GM12878 (cell line): ENCODE results near the gene TOB2. TPM values are rescaled to one million over a fixed set of nuclear protein-coding genes. Genes with fewer than 3 reads are reported as not detected.

ENCODE experiments used
- ATAC-seq: fragments of 200-7000 bp; cut with Tn5 transposase; 3 replicates; pipeline ENCODE4 v1.9.1; 2020; ENCODE audit warnings: mild to moderate bottlenecking, moderate library complexity
- BruUV-seq: library from RNA; stranded (reverse); fragments of 400-500 nt; replicated peaks from 2 replicates; lab custom pipeline; 2021; lab: Mats Ljungman, UMichigan
- CTCF ChIA-PET: fragments of 300-600 bp; sonication (Branson Sonifier 250); formaldehyde crosslinking; extraction: SDS; loops from one replicate; lab custom pipeline; 2021; ENCODE audit warnings: inconsistent platforms; lab: Yijun Ruan, JAX
- POLR2A ChIA-PET: fragments of 350-600 bp; formaldehyde crosslinking; extraction: SDS; loops from one replicate; lab custom pipeline; 2021; ENCODE audit warnings: inconsistent platforms; lab: Charles Lee
- RAD21 ChIA-PET: fragments of 300-600 bp; sonication (Branson Sonifier 250); formaldehyde crosslinking; loops from one replicate; lab custom pipeline; 2023; ENCODE audit warnings: antibody characterized with exemption; ENCODE audit not compliant: unreplicated experiment; lab: Charles Lee
- SMC1A ChIA-PET: fragments of 300-600 bp; sonication (Branson Sonifier 250); formaldehyde crosslinking; loops from one replicate; lab custom pipeline; 2023; ENCODE audit not compliant: unreplicated experiment, uncharacterized antibody; lab: Charles Lee
- DNase-seq: peaks from one replicate; pipeline ENCODE4 v3.0.0-alpha.2; 2011; ENCODE audit warnings: low read depth, low spot score
- FAIRE-seq: peaks from 3 replicates; lab custom pipeline; 2011; peaks lifted over from hg19 to GRCh38; lab: Jason Lieb, UNC
- H2AFZ ChIP-seq: 2 replicates; pipeline ENCODE4 v1.6.0; 2011; ENCODE audit warnings: low read depth, low read length, control low read depth; ENCODE audit not compliant: control insufficient read depth
- H3K27ac ChIP-seq: 2 replicates; pipeline ENCODE4 v1.5.1; 2011; ENCODE audit warnings: control low read depth; ENCODE audit not compliant: control insufficient read depth, insufficient read depth
- H3K27me3 ChIP-seq, 2 experiments: replicated peaks in 1 of 2; 2 replicates each; pipeline versions ENCODE4 v1.6.0 to v1.6.1; 2011; ENCODE audit warnings: low read length in 1 of 2; ENCODE audit not compliant: control insufficient read depth in 2 of 2, insufficient read depth in 2 of 2
- H3K36me3 ChIP-seq, 2 experiments: 2 replicates each; pipeline ENCODE4 v1.5.1; 2011; ENCODE audit warnings: low read length in 1 of 2; ENCODE audit not compliant: control insufficient read depth in 2 of 2, insufficient read depth in 2 of 2
- H3K4me1 ChIP-seq: 2 replicates; pipeline ENCODE4 v1.6.1; 2011; ENCODE audit warnings: mild to moderate bottlenecking, low read length, moderate library complexity, mixed read lengths; ENCODE audit not compliant: control insufficient read depth, insufficient read depth
- H3K4me2 ChIP-seq: 2 replicates; pipeline ENCODE4 v1.6.0; 2011; ENCODE audit warnings: control low read depth; ENCODE audit not compliant: control insufficient read depth, insufficient read depth
- H3K4me3 ChIP-seq: fragments of 200-600 bp; sonication (generic); 2 replicates; pipeline ENCODE4 v1.5.1; 2016
- H3K79me2 ChIP-seq: 2 replicates; pipeline ENCODE4 v1.6.0; 2011; ENCODE audit warnings: low read length; ENCODE audit not compliant: control insufficient read depth, insufficient read depth
- H3K9ac ChIP-seq: 2 replicates; pipeline ENCODE4 v1.8.0; 2011; ENCODE audit warnings: low read length, control low read depth, mixed read lengths; ENCODE audit not compliant: control insufficient read depth, insufficient read depth
- H3K9me3 ChIP-seq: replicated peaks from 3 replicates; pipeline ENCODE4 v1.5.1; 2011; ENCODE audit warnings: mild to moderate bottlenecking, low read length; ENCODE audit not compliant: control insufficient read depth, insufficient read depth
- H4K20me1 ChIP-seq: 2 replicates; pipeline ENCODE4 v1.6.0; 2011; ENCODE audit not compliant: control insufficient read depth, insufficient read depth
- BCLAF1 ChIP-seq: fragments of 450-650 bp; IDR thresholded peaks from 2 replicates; pipeline ENCODE4 v1.6.1; 2017; ENCODE audit warnings: antibody characterized with exemption, mild to moderate bottlenecking, moderate library complexity
- CHD1 ChIP-seq: IDR thresholded peaks from 2 replicates; pipeline ENCODE4 v1.6.1; 2012; ENCODE audit warnings: low read depth, low read length, improper control_type of control experiment
- CREB1 ChIP-seq: IDR thresholded peaks from 2 replicates; pipeline ENCODE4 v1.6.1; 2012; ENCODE audit warnings: low read depth, mild to moderate bottlenecking, inconsistent platforms
- CTCF ChIP-seq, 3 experiments: IDR thresholded peaks in 2 of 3; conservative IDR thresholded peaks in 1 of 3; 2 replicates each; pipeline ENCODE4 v1.5.1; 2011; ENCODE audit warnings: low read depth in 3 of 3, low read length in 3 of 3, mild to moderate bottlenecking in 3 of 3, control low read depth in 2 of 3, moderate library complexity in 2 of 3, inconsistent platforms in 1 of 3, mixed read lengths in 1 of 3; ENCODE audit not compliant: control insufficient read depth in 2 of 3, insufficient read depth in 1 of 3; ENCODE audit errors: extremely low read depth in 1 of 3
- DPF2 ChIP-seq: fragments of 450-650 bp; IDR thresholded peaks from 2 replicates; pipeline ENCODE4 v1.6.1; 2017; ENCODE audit warnings: mild to moderate bottlenecking
- ESRRA ChIP-seq: IDR thresholded peaks from 2 replicates; pipeline ENCODE4 v1.6.1; 2012; ENCODE audit warnings: mild to moderate bottlenecking, low read length, improper control_type of control experiment
- GATAD2B ChIP-seq: fragments of 450-650 bp; conservative IDR thresholded peaks from 2 replicates; pipeline ENCODE4 v1.6.1; 2017; ENCODE audit warnings: low read depth, mild to moderate bottlenecking, moderate library complexity
- IKZF1 ChIP-seq: fragments of 450-650 bp; conservative IDR thresholded peaks from 2 replicates; pipeline ENCODE4 v1.6.1; 2017; ENCODE audit warnings: antibody characterized with exemption, mild to moderate bottlenecking
- LARP7 ChIP-seq: fragments of 450-650 bp; IDR thresholded peaks from 2 replicates; pipeline ENCODE4 v1.6.1; 2017; ENCODE audit warnings: mild to moderate bottlenecking
- NKRF ChIP-seq: fragments of 450-650 bp; conservative IDR thresholded peaks from 2 replicates; pipeline ENCODE4 v1.6.1; 2017; ENCODE audit warnings: mild to moderate bottlenecking, moderate library complexity
- RELB ChIP-seq: fragments of 450-650 bp; IDR thresholded peaks from 2 replicates; pipeline ENCODE4 v1.6.1; 2017; ENCODE audit warnings: low read depth, mild to moderate bottlenecking, moderate library complexity
- SIN3A ChIP-seq: IDR thresholded peaks from 2 replicates; pipeline ENCODE4 v1.6.1; 2012; ENCODE audit warnings: low read depth, low read length, improper control_type of control experiment
- SMAD5 ChIP-seq: IDR thresholded peaks from 2 replicates; pipeline ENCODE4 v1.6.1; 2016; ENCODE audit warnings: antibody characterized with exemption, low read depth
- SPI1 ChIP-seq: IDR thresholded peaks from 2 replicates; pipeline ENCODE4 v1.6.1; 2011; ENCODE audit warnings: low read depth, mild to moderate bottlenecking, low read length, moderate library complexity, borderline replicate concordance; ENCODE audit not compliant: insufficient read depth
- WGBS: methylation state at CpG from one replicate; pipeline ENCODE4 v1.1.6; 2016; ENCODE audit warnings: low lambda C conversion rate; ENCODE audit not compliant: insufficient replicate concordance, insufficient coverage; ENCODE audit errors: missing lambda C conversion rate; 5-methylcytosine and 5-hydroxymethylcytosine counted together
- in situ Hi-C: fragments of 300-500 bp; cut with MboI; formaldehyde crosslinking; loops from 9 replicates; pipeline ENCODE4 v1.14.3; 2018; ENCODE audit warnings: mixed read lengths
- intact Hi-C: fragments of 100-400 bp; cut with micrococcal nuclease; formaldehyde crosslinking; loops from one replicate; pipeline ENCODE4 v1.14.2; 2022; ENCODE audit not compliant: unreplicated experiment
- polyA plus RNA-seq, 11 experiments: library from polyadenylated mRNA; depleted of rRNA in 4 of 11; unstranded in 6 of 11; stranded (reverse) in 5 of 11; fragments of >200 nt; fragmentation: Nextera tagmentation in 4 of 11; fragmentation: Illumina TruSeq in 1 of 11; extraction: Ambion mirVana in 4 of 11; extraction: Trizol in 1 of 11; gene quantifications; 1 replicate in 1 of 11; 2 replicates in 10 of 11; pipeline versions ENCODE4 v1.2.1 to v1.2.3, GENCODE V29; 2011 to 2016; ENCODE audit warnings: inconsistent platforms in 2 of 11, missing spikeins in 2 of 11, low read depth in 1 of 11
- total RNA-seq, 4 experiments: library from RNA; depleted of rRNA in 3 of 4; stranded (reverse); fragments of >200 nt in 3 of 4; fragmentation: Illumina TruSeq in 1 of 4; extraction: Trizol in 1 of 4; gene quantifications; 2 replicates each; pipeline versions ENCODE4 v1.2.1 to v1.2.3, GENCODE V29; 2013 to 2021

Gene TOB2
- total and polyA plus RNA-seq, 10 of the 15 experiments (the other 5 are each of a cell fraction or from before 2014, with no cell fraction given): 4.5 to 32.0 (median 15.1) TPM

GRCh38 chr22:41469218-41469851 is 22.7 kb upstream of the TOB2 start:
- ChIA-PET RAD21 (interaction anchor here (0.8 to 2.7 kb wide), 15 partner anchors 9 to 183 kb away, joined by 3 to 30 read pairs (median 6); partner anchors contain the start of genes RANGAP1, TEF and TOB2), CTCF (interaction anchor here (1.0 to 3.1 kb wide), 11 partner anchors 10 to 150 kb away, joined by 3 to 26 read pairs (median 6); partner anchors contain the start of gene TOB2), SMC1A (interaction anchor here (0.6 to 5.8 kb wide), 9 partner anchors 10 to 67 kb away, joined by 3 to 59 read pairs (median 5); partner anchors contain the start of gene TOB2), POLR2A (interaction anchor here (0.8 to 3.3 kb wide), 12 partner anchors 10 to 364 kb away, joined by 3 to 88 read pairs (median 6); partner anchors contain the start of genes PMM1, SREBF2, TEF and TOB2)
- H4K20me1 ChIP-seq: peaks cover 3% of the 10 kb centered on the region; the same call in 1 of the 2 replicates
- FAIRE-seq: no peak
- no peaks in the 10 kb centered on the region for H3K27me3 ChIP-seq
- intact Hi-C loops: loop anchor here (1.0 to 5.0 kb wide), 2 partner anchors 21 to 33 kb away; no protein-coding TSS in a partner anchor
- in situ Hi-C loops: no loop called here
- BruUV-seq: TSS peak; percentile 77
- peak overlapping the region; percentile 85 for H3K9ac ChIP-seq
- ATAC-seq: peak; percentile 42
- WGBS: under 1% methylated on average over 30 of the region's 30 CpGs
- H3K27ac ChIP-seq: peak overlapping the region; percentile 97
- peaks cover 17% of the 10 kb centered on the region for H3K4me1 ChIP-seq
- peaks cover 5 to 27% of the 10 kb centered on the region in 2 experiments for H3K36me3 ChIP-seq
- H2AFZ ChIP-seq: peak overlapping the region; percentile 94
- peak overlapping the region; percentile 83 for H3K4me2 ChIP-seq
- peaks cover 74% of the 10 kb centered on the region for H3K79me2 ChIP-seq
- no peaks in the 10 kb centered on the region for H3K9me3 ChIP-seq
- no peak for DNase-seq
- peak overlapping the region; percentile 80 for H3K4me3 ChIP-seq
- TF ChIP-seq CHD1 (0 out of 2 replicates have a peak, but pooled peaks have one; percentile 81), SMAD5 (no peak), BCLAF1 (no peak), SIN3A (0 out of 2 replicates have a peak, but pooled peaks have one; percentile 80), NKRF (peak; percentile 93), RELB (peak; percentile 9), GATAD2B (peak; percentile 37; the same call in 1 of the 2 replicates), LARP7 (peak; percentile 80; the same call in 1 of the 2 replicates), CREB1 (no peak), DPF2 (0 out of 2 replicates have a peak, but pooled peaks have one; percentile 34), SPI1 (no peak), CTCF (IDR thresholded peaks at IDR 0.05 in 2 of 3, conservative IDR thresholded peaks at IDR 0.05 in 1 of 3; ENCODE audit: control insufficient read depth in 2 of 3, extremely low read depth in 1 of 3, insufficient read depth in 1 of 3, low read depth in 3 of 3, low read length in 3 of 3) (no peak), ESRRA (peak; percentile 93; the same call in 1 of the 2 replicates), IKZF1 (no peak; the same call in 1 of the 2 replicates)
